Measurements from ENCODE around the gene PPIL1.

DNA sequence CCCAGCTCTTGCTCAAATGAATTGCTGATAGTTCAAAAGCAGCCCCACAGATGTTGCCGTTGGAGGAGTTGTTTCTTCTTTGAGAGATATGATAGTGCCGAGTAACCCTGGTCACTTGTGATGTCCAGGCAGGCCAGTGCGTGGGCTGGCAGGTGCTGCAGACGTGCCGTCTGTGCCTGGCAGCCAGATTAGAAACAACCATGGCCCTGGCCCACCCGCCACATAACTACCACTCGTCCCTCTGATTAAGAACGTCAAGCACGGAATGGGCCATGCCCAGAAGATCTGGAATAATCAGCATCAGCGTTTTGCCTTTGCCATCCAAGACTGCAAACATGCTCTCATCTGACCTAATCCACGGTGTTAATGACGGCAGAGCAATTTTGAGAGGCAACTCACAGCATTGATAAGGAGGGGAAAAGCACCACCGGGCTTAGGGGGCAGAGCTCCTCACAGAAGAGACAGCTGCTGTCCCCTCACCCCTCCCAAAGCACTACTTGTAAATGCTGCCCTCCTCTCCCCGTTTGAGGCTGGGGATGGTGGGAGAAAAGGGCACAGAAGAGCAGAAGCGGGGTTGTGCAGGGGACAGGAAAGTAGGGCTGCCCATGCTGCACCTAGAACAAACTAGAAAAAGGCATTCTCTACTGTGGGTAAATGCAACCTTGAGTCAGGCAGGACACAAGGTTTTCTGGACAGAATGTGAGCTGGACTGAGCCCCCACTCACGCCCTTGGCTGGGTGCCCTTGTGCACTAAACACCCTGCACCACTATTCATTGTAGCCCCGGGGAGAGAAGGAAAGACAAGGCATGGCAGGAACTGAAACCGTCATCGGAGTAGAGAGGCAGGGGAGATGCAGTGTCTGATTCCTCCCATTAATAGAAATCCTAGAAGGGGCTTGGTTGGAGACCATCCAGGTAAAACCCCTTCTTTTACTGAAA is 30.1 kb downstream of the PPIL1 start:
- TF ChIP-seq EZH2 (optimal IDR thresholded peaks at IDR 0.05; ENCODE audit: low read depth, low read length): no peak
- TF ChIP-seq, protein P1, sequence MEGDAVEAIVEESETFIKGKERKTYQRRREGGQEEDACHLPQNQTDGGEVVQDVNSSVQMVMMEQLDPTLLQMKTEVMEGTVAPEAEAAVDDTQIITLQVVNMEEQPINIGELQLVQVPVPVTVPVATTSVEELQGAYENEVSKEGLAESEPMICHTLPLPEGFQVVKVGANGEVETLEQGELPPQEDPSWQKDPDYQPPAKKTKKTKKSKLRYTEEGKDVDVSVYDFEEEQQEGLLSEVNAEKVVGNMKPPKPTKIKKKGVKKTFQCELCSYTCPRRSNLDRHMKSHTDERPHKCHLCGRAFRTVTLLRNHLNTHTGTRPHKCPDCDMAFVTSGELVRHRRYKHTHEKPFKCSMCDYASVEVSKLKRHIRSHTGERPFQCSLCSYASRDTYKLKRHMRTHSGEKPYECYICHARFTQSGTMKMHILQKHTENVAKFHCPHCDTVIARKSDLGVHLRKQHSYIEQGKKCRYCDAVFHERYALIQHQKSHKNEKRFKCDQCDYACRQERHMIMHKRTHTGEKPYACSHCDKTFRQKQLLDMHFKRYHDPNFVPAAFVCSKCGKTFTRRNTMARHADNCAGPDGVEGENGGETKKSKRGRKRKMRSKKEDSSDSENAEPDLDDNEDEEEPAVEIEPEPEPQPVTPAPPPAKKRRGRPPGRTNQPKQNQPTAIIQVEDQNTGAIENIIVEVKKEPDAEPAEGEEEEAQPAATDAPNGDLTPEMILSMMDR (IDR thresholded peaks at IDR 0.05; ENCODE audit: low read length): no peak
- TF ChIP-seq EZH2phosphoT487 (IDR thresholded peaks at IDR 0.05; ENCODE audit: low read length): no peak

Data from MM.1S (cell line).